CD8-positive, alpha-beta memory T cell (primary cell): ENCODE results near the gene PAK6. TPM values are rescaled to one million over a fixed set of nuclear protein-coding genes. Genes with fewer than 3 reads are reported as not detected.
A peak's percentile ranks its signal among the peaks of the same experiment; 100 is the strongest.

Experiments used
- CTCF ChIA-PET: fragments of 350-600 bp; sonication (Branson Sonifier 250); formaldehyde crosslinking; loops from one replicate; lab custom pipeline; 2021; ENCODE audit warnings: antibody characterized with exemption; lab: Charles Lee
- POLR2A ChIA-PET: fragments of 350-600 bp; sonication (Branson Sonifier 250); formaldehyde crosslinking; loops from one replicate; lab custom pipeline; 2021; ENCODE audit warnings: antibody characterized with exemption; lab: Charles Lee
- DNase-seq, 5 donors: peaks; one replicate each; pipeline versions ENCODE4 v3.0.0 to v3.0.0-alpha.2; 2020 to 2022; ENCODE audit warnings: mixed read lengths in 1 of 5
- H3K27ac ChIP-seq: one replicate; pipeline ENCODE4 v1.7.0; 2013; ENCODE audit warnings: low read depth, mild to moderate bottlenecking, low read length, moderate library complexity
- H3K27me3 ChIP-seq: 2 replicates; pipeline ENCODE4 v1.7.0; 2013; ENCODE audit warnings: low read length, mild to moderate bottlenecking; ENCODE audit not compliant: insufficient read depth, poor library complexity, severe bottlenecking
- H3K36me3 ChIP-seq: 2 replicates; pipeline ENCODE4 v1.7.0; 2013; ENCODE audit warnings: mild to moderate bottlenecking, low read length, moderate library complexity; ENCODE audit not compliant: insufficient read depth
- H3K4me1 ChIP-seq: 2 replicates; pipeline ENCODE4 v1.7.0; 2013; ENCODE audit warnings: mild to moderate bottlenecking, low read length, moderate library complexity; ENCODE audit not compliant: insufficient read depth
- H3K4me3 ChIP-seq: 2 replicates; pipeline ENCODE4 v1.7.0; 2013; ENCODE audit warnings: mild to moderate bottlenecking, low read length
- H3K9me3 ChIP-seq: 2 replicates; pipeline ENCODE4 v1.7.0; 2013; ENCODE audit warnings: mild to moderate bottlenecking, low read length
- H3K27ac Mint-ChIP-seq, 8 donors: one replicate each; pipeline ENCODE4 v1.8.0; 2020 to 2021; ENCODE audit warnings: mixed read lengths in 8 of 8, mild to moderate bottlenecking in 6 of 8, inconsistent platforms in 3 of 8, moderate library complexity in 3 of 8
- H3K27me3 Mint-ChIP-seq, 2 donors: one replicate each; pipeline ENCODE4 v1.8.0; 2020 to 2021; ENCODE audit warnings: mixed read lengths in 2 of 2, mild to moderate bottlenecking in 1 of 2, moderate library complexity in 1 of 2
- H3K36me3 Mint-ChIP-seq, 3 donors: one replicate each; pipeline ENCODE4 v1.8.0; 2020 to 2021; ENCODE audit warnings: mixed read lengths in 3 of 3, inconsistent platforms in 1 of 3, mild to moderate bottlenecking in 1 of 3
- H3K4me1 Mint-ChIP-seq, 3 donors: one replicate each; pipeline ENCODE4 v1.8.0; 2020 to 2021; ENCODE audit warnings: mixed read lengths in 3 of 3, inconsistent platforms in 1 of 3, mild to moderate bottlenecking in 1 of 3
- H3K4me3 Mint-ChIP-seq, 7 donors: one replicate each; pipeline ENCODE4 v1.8.0; 2020 to 2021; ENCODE audit warnings: mixed read lengths in 7 of 7, mild to moderate bottlenecking in 6 of 7, moderate library complexity in 4 of 7, inconsistent platforms in 2 of 7
- H3K9me3 Mint-ChIP-seq, 5 donors: one replicate each; pipeline ENCODE4 v1.8.0; 2020 to 2022; ENCODE audit warnings: mixed read lengths in 5 of 5, mild to moderate bottlenecking in 3 of 5, moderate library complexity in 2 of 5, inconsistent platforms in 1 of 5
- polyA plus RNA-seq: library from polyadenylated mRNA; unstranded; fragments of 300-500 nt; fragmentation: Illumina TruSeq; gene quantifications from one replicate; pipeline ENCODE4 v1.2.3, GENCODE V29; 2021
- total RNA-seq, 2 experiments: library from RNA; stranded (reverse); gene quantifications; one replicate each; pipeline ENCODE4 v1.2.3, GENCODE V29; 2021

PAK6 gene
- total and polyA plus RNA-seq, 3 experiments from 2014 or later, result 1.7 to 2.8 (median 1.9) TPM

GRCh38 chr15:40235201-40235885 lies 3.5 kb upstream of the PAK6 start:
- Histone ChIP-seq H3K27me3 (peaks cover 3% of the 10 kb centered on the region), H3K27ac (no peak overlapping the region), H3K36me3 (no peaks in the 10 kb centered on the region), H3K9me3 (no peaks in the 10 kb centered on the region), H3K4me3 (no peak overlapping the region), H3K4me1 (peaks cover 5% of the 10 kb centered on the region)
- Mint-ChIP-seq H3K9me3 (no peaks in the 10 kb centered on the region), H3K4me3 (no peak overlapping the region), H3K36me3 (peaks cover 0 to 2% (median 0%) of the 10 kb centered on the region in 3 donors), H3K27ac (peak overlapping the region in 1 of 8 donors; percentile 44), H3K27me3 (peaks cover 12 to 23% of the 10 kb centered on the region in 2 donors), H3K4me1 (peaks cover 2 to 15% (median 6%) of the 10 kb centered on the region in 3 donors)
- POLR2A ChIA-PET, result no interaction called here
- no peak for DNase-seq
- CTCF ChIA-PET, result interaction anchor here (0.7 kb wide), 1 partner anchor 18 kb away, joined by 3 read pairs; no protein-coding TSS in a partner anchor

- peaks cover 2 to 15% (median 6%) of the 10 kb centered on the region in 3 donors for H3K4me1 Mint-ChIP-seq
- no peaks in the 10 kb centered on the region for H3K9me3 Mint-ChIP-seq
- H3K36me3 Mint-ChIP-seq, result peaks cover 0 to 2% (median 0%) of the 10 kb centered on the region in 3 donors
- H3K4me3 Mint-ChIP-seq, result no peak overlapping the region
- ChIA-PET CTCF (interaction anchor here (1.1 to 3.0 kb wide), 2 partner anchors 21 to 37 kb away, joined by 3 to 12 read pairs; no protein-coding TSS in a partner anchor), POLR2A (no interaction called here)
- H3K27ac Mint-ChIP-seq, result peak overlapping the region in 1 of 8 donors; percentile 25
- peak in 1 of 5 donors; percentile 43 for DNase-seq
- peaks cover 13 to 23% of the 10 kb centered on the region in 2 donors for H3K27me3 Mint-ChIP-seq
- Histone ChIP-seq H3K4me3 (no peak overlapping the region), H3K9me3 (no peaks in the 10 kb centered on the region), H3K27ac (no peak overlapping the region), H3K27me3 (peaks cover 3% of the 10 kb centered on the region), H3K36me3 (no peaks in the 10 kb centered on the region), H3K4me1 (peaks cover 5% of the 10 kb centered on the region)
Measured at GRCh38 chr15:40239404-40239692, 485 bp downstream of the PAK6 start.

GRCh38 chr15:40239693-40240618 lies 1.1 kb downstream of the PAK6 start:
- ChIA-PET POLR2A (no interaction called here), CTCF (interaction anchor here (1.1 to 3.0 kb wide), 2 partner anchors 22 to 36 kb away, joined by 3 to 12 read pairs; no protein-coding TSS in a partner anchor)
- peaks cover 0 to 2% (median 0%) of the 10 kb centered on the region in 3 donors for H3K36me3 Mint-ChIP-seq
- no peaks in the 10 kb centered on the region for H3K9me3 ChIP-seq
- peak overlapping the region in 1 of 8 donors; percentile 25 for H3K27ac Mint-ChIP-seq
- peaks cover 3% of the 10 kb centered on the region for H3K27me3 ChIP-seq
- no peak overlapping the region for H3K4me3 ChIP-seq
- no peak overlapping the region for H3K4me3 Mint-ChIP-seq
- H3K36me3 ChIP-seq, result no peaks in the 10 kb centered on the region
- peaks cover 2 to 15% (median 6%) of the 10 kb centered on the region in 3 donors for H3K4me1 Mint-ChIP-seq
- H3K9me3 Mint-ChIP-seq, result no peaks in the 10 kb centered on the region
- DNase-seq, result no peak
- peaks cover 13 to 23% of the 10 kb centered on the region in 2 donors for H3K27me3 Mint-ChIP-seq
- peaks cover 5% of the 10 kb centered on the region for H3K4me1 ChIP-seq
- no peak overlapping the region for H3K27ac ChIP-seq

- ChIA-PET CTCF (interaction anchor here (1.0 to 3.0 kb wide), 2 partner anchors 23 to 136 kb away, joined by 3 to 12 read pairs; no protein-coding TSS in a partner anchor), POLR2A (no interaction called here)
- Histone ChIP-seq H3K27me3 (peaks cover 3% of the 10 kb centered on the region), H3K27ac (no peak overlapping the region), H3K4me1 (peaks cover 5% of the 10 kb centered on the region), H3K9me3 (no peaks in the 10 kb centered on the region), H3K4me3 (no peak overlapping the region), H3K36me3 (no peaks in the 10 kb centered on the region)
- Mint-ChIP-seq H3K36me3 (peaks cover 0 to 2% (median 0%) of the 10 kb centered on the region in 3 donors), H3K4me1 (peaks cover 2 to 15% (median 6%) of the 10 kb centered on the region in 3 donors), H3K9me3 (no peaks in the 10 kb centered on the region), H3K27ac (no peak overlapping the region), H3K27me3 (peaks cover 13 to 23% of the 10 kb centered on the region in 2 donors), H3K4me3 (no peak overlapping the region)
- peak in 1 of 5 donors; percentile 38 for DNase-seq
Measured at GRCh38 chr15:40240619-40241221, 1.9 kb downstream of the PAK6 start.

- H3K27ac Mint-ChIP-seq, result no peak overlapping the region
- no peak overlapping the region for H3K27ac ChIP-seq
- ChIA-PET POLR2A (no interaction called here), CTCF (interaction anchor here (1.0 to 1.4 kb wide), 2 partner anchors 24 to 137 kb away, joined by 3 to 4 read pairs; no protein-coding TSS in a partner anchor)
- no peak overlapping the region for H3K4me3 ChIP-seq
- H3K4me1 Mint-ChIP-seq, result peaks cover 2 to 15% (median 6%) of the 10 kb centered on the region in 3 donors
- H3K27me3 Mint-ChIP-seq, result peaks cover 13 to 23% of the 10 kb centered on the region in 2 donors
- peaks cover 3% of the 10 kb centered on the region for H3K27me3 ChIP-seq
- peaks cover 0 to 2% (median 0%) of the 10 kb centered on the region in 3 donors for H3K36me3 Mint-ChIP-seq
- no peaks in the 10 kb centered on the region for H3K36me3 ChIP-seq
- no peaks in the 10 kb centered on the region for H3K9me3 ChIP-seq
- peaks cover 5% of the 10 kb centered on the region for H3K4me1 ChIP-seq
- no peaks in the 10 kb centered on the region for H3K9me3 Mint-ChIP-seq
- no peak for DNase-seq
- H3K4me3 Mint-ChIP-seq, result no peak overlapping the region
Measured at GRCh38 chr15:40241269-40242212, 2.7 kb downstream of the PAK6 start.

GRCh38 chr15:40242213-40242599 lies 3.3 kb downstream of the PAK6 start:
- Histone ChIP-seq H3K4me1 (peaks cover 5% of the 10 kb centered on the region), H3K27ac (no peak overlapping the region), H3K9me3 (no peaks in the 10 kb centered on the region), H3K36me3 (no peaks in the 10 kb centered on the region), H3K27me3 (peaks cover 3% of the 10 kb centered on the region), H3K4me3 (no peak overlapping the region)
- DNase-seq, result no peak
- Mint-ChIP-seq H3K4me3 (no peak overlapping the region), H3K36me3 (peaks cover 0 to 2% (median 0%) of the 10 kb centered on the region in 3 donors), H3K27ac (no peak overlapping the region), H3K27me3 (peaks cover 13 to 23% of the 10 kb centered on the region in 2 donors), H3K9me3 (no peaks in the 10 kb centered on the region), H3K4me1 (peaks cover 2 to 15% (median 6%) of the 10 kb centered on the region in 3 donors)
- ChIA-PET CTCF (interaction anchor here (1.4 kb wide), 1 partner anchor 25 kb away, joined by 4 read pairs; no protein-coding TSS in a partner anchor), POLR2A (no interaction called here)

GRCh38 chr15:40242601-40243000 lies 3.7 kb downstream of the PAK6 start:
- H3K36me3 Mint-ChIP-seq, result peaks cover 0 to 2% (median 0%) of the 10 kb centered on the region in 3 donors
- CTCF ChIA-PET, result interaction anchor here (1.4 kb wide), 1 partner anchor 25 kb away, joined by 4 read pairs; no protein-coding TSS in a partner anchor
- no peak overlapping the region for H3K27ac Mint-ChIP-seq
- H3K4me1 ChIP-seq, result peaks cover 5% of the 10 kb centered on the region
- no peak overlapping the region for H3K27ac ChIP-seq
- H3K36me3 ChIP-seq, result no peaks in the 10 kb centered on the region
- H3K4me3 Mint-ChIP-seq, result no peak overlapping the region
- no peaks in the 10 kb centered on the region for H3K9me3 Mint-ChIP-seq
- peaks cover 3% of the 10 kb centered on the region for H3K27me3 ChIP-seq
- DNase-seq, result no peak
- peaks cover 2 to 15% (median 6%) of the 10 kb centered on the region in 3 donors for H3K4me1 Mint-ChIP-seq
- POLR2A ChIA-PET, result no interaction called here
- H3K27me3 Mint-ChIP-seq, result peaks cover 13 to 23% of the 10 kb centered on the region in 2 donors
- no peaks in the 10 kb centered on the region for H3K9me3 ChIP-seq
- no peak overlapping the region for H3K4me3 ChIP-seq
